ENCODE results near the gene ZNF501.

Gene ZNF501

GRCh38 chr3:44729384-44729910, at the start of gene ZNF501:
Gene ZNF501 (plus strand): TSS chr3:44729635. CDS start chr3:44734422, 4,787 bp downstream.
- DNase-seq (ENCODE audit: low read depth, low spot score) = peak; percentile 94

- DNase-seq (ENCODE audit: low read depth, low spot score) = no peak
Observed at GRCh38 chr3:44680921-44681455, 48.4 kb upstream of the ZNF501 start.

GRCh38 chr3:44682182-44682896, 47.1 kb upstream of the ZNF501 start:
- peak; percentile 55 for DNase-seq (ENCODE audit: low read depth, low spot score)

- peak; percentile 91 for DNase-seq (ENCODE audit: low read depth, low spot score)
Observed at GRCh38 chr3:44685128-44685800, 44.2 kb upstream of the ZNF501 start.

GRCh38 chr3:44687898-44688297, 41.5 kb upstream of the ZNF501 start:
- DNase-seq (ENCODE audit: low read depth, low spot score) = no peak

GRCh38 chr3:44712455-44713075, 16.9 kb upstream of the ZNF501 start, which contains the start of gene ZNF502:
Gene ZNF502 (plus strand): TSS chr3:44712660. CDS start chr3:44720262, 7,602 bp downstream.
- DNase-seq (ENCODE audit: low read depth, low spot score) = peak; percentile 95

GRCh38 chr3:44721231-44722102, 8.0 kb upstream of the ZNF501 start:
- peak; percentile 5 for DNase-seq (ENCODE audit: low read depth, low spot score)

- no peak for DNase-seq (ENCODE audit: low read depth, low spot score)
Observed at GRCh38 chr3:44722103-44722401, 7.4 kb upstream of the ZNF501 start.

- DNase-seq (ENCODE audit: low read depth, low spot score) = no peak
Observed at GRCh38 chr3:44734646-44735168, 5.3 kb downstream of the ZNF501 start.

GRCh38 chr3:44761101-44761423, 31.6 kb downstream of the ZNF501 start:
- DNase-seq (ENCODE audit: low read depth, low spot score) = no peak

- peak; percentile 98 for DNase-seq (ENCODE audit: low read depth, low spot score)
Observed at GRCh38 chr3:44761424-44762169, 32.2 kb downstream of the ZNF501 start, which contains the start of the genes KIAA1143 and KIF15. Gene KIAA1143 (minus strand): TSS chr3:44761619. CDS start chr3:44761602, 17 bp downstream. Gene KIF15 (plus strand): TSS chr3:44761794. CDS start chr3:44761866, 72 bp downstream.

GRCh38 chr3:44762170-44762677, 32.8 kb downstream of the ZNF501 start:
- DNase-seq (ENCODE audit: low read depth, low spot score) = peak; percentile 12

- DNase-seq (ENCODE audit: low read depth, low spot score) = no peak
Observed at GRCh38 chr3:44762690-44763089, 33.3 kb downstream of the ZNF501 start.

- no peak for DNase-seq (ENCODE audit: low read depth, low spot score)
Observed at GRCh38 chr3:44764248-44764647, 34.8 kb downstream of the ZNF501 start.

- DNase-seq (ENCODE audit: low read depth, low spot score) = no peak
Observed at GRCh38 chr3:44771424-44772098, 42.1 kb downstream of the ZNF501 start.

GRCh38 chr3:44772099-44772442, 42.6 kb downstream of the ZNF501 start:
- no peak for DNase-seq (ENCODE audit: low read depth, low spot score)

- DNase-seq (ENCODE audit: low read depth, low spot score) = no peak
Observed at GRCh38 chr3:44782891-44783290, 53.5 kb downstream of the ZNF501 start.
